SK-N-SH (cell line): ENCODE data around the gene AXIN1.

Experiments
- CHD2 ChIP-seq: fragments of 150-350 bp; IDR thresholded peaks from 2 replicates; pipeline ENCODE4 v1.6.1; 2018; ENCODE audit warnings: low read length; ENCODE audit not compliant: partially characterized antibody
- ELF1 ChIP-seq: IDR thresholded peaks from 2 replicates; pipeline ENCODE4 v1.4.0; 2012
- EP300 ChIP-seq, 2 experiments: IDR thresholded peaks; 2 replicates each; pipeline versions ENCODE4 v1.4.0 to v1.6.1; 2012; ENCODE audit warnings: borderline replicate concordance in 1 of 2, low read depth in 1 of 2, low read length in 1 of 2
- POLR2AphosphoS5 ChIP-seq: IDR thresholded peaks from 2 replicates; pipeline ENCODE4 v1.6.1; 2012; ENCODE audit warnings: low read depth, low read length
- REST ChIP-seq: IDR thresholded peaks from 2 replicates; pipeline ENCODE4 v1.6.1; 2012; ENCODE audit warnings: mild to moderate bottlenecking, low read depth, low read length, moderate library complexity

GRCh38 chr16:296276-296675, 56.2 kb downstream of the AXIN1 start:
- TF ChIP-seq REST (no peak), ELF1 (no peak), CHD2 (no peak), POLR2AphosphoS5 (no peak), EP300 (IDR thresholded peaks at IDR 0.05; ENCODE audit: borderline replicate concordance in 1 of 2, low read depth in 1 of 2, low read length in 1 of 2) (no peak)
